Fibroblast of skin of right quadriceps (primary cell): ENCODE data around the gene CAMTA1.

ENCODE experiments used
- DNase-seq: peaks from one replicate; pipeline ENCODE4 v3.0.0-alpha.2; 2013

Gene CAMTA1

GRCh38 chr1:7664147-7664892 is 879.1 kb downstream of the CAMTA1 start:
- no peak for DNase-seq

- DNase-seq: no peak
Measured at GRCh38 chr1:7664893-7665250, 879.6 kb downstream of the CAMTA1 start.

GRCh38 chr1:7666249-7666648 is 881.0 kb downstream of the CAMTA1 start:
- DNase-seq: no peak

GRCh38 chr1:7667159-7667558 is 881.9 kb downstream of the CAMTA1 start:
- no peak for DNase-seq

GRCh38 chr1:7667625-7668218 is 882.5 kb downstream of the CAMTA1 start:
- DNase-seq: peak; percentile 79

- DNase-seq: peak; percentile 45
Measured at GRCh38 chr1:7669559-7670311, 884.5 kb downstream of the CAMTA1 start.

GRCh38 chr1:7670334-7671145 is 885.3 kb downstream of the CAMTA1 start:
- no peak for DNase-seq

- no peak for DNase-seq
Measured at GRCh38 chr1:7671146-7671465, 885.9 kb downstream of the CAMTA1 start.

- no peak for DNase-seq
Measured at GRCh38 chr1:7671676-7672075, 886.4 kb downstream of the CAMTA1 start.

GRCh38 chr1:7672864-7673263 is 887.6 kb downstream of the CAMTA1 start:
- no peak for DNase-seq

- no peak for DNase-seq
Measured at GRCh38 chr1:7674972-7675371, 889.7 kb downstream of the CAMTA1 start.

GRCh38 chr1:7675431-7676273 is 890.4 kb downstream of the CAMTA1 start:
- DNase-seq: no peak

GRCh38 chr1:7676274-7676945 is 891.2 kb downstream of the CAMTA1 start:
- no peak for DNase-seq

GRCh38 chr1:7677111-7677510 is 891.9 kb downstream of the CAMTA1 start:
- no peak for DNase-seq

GRCh38 chr1:7677815-7678214 is 892.6 kb downstream of the CAMTA1 start:
- no peak for DNase-seq

- no peak for DNase-seq
Measured at GRCh38 chr1:7678491-7679158, 893.4 kb downstream of the CAMTA1 start.

GRCh38 chr1:7679159-7679872 is 894.1 kb downstream of the CAMTA1 start:
- no peak for DNase-seq

- DNase-seq: no peak
Measured at GRCh38 chr1:7679873-7680206, 894.6 kb downstream of the CAMTA1 start.

GRCh38 chr1:7680207-7680954 is 895.1 kb downstream of the CAMTA1 start:
- DNase-seq: peak; percentile 48

GRCh38 chr1:7680955-7681268 is 895.7 kb downstream of the CAMTA1 start:
- DNase-seq: no peak
